GM19463 (cell line): ENCODE results near the gene C17orf114.

Experiments
- ATAC-seq: cut with Tn5 transposase; IDR thresholded peaks from one replicate; pipeline ENCODE4 v1.9.1; 2021; ENCODE audit warnings: mild to moderate bottlenecking, moderate library complexity; ENCODE audit not compliant: unreplicated experiment

The C17orf114 gene

GRCh38 chr17:4823373-4824089, 21.4 kb upstream of the C17orf114 start:
- ATAC-seq = no peak

- ATAC-seq = no peak
Observed at GRCh38 chr17:4822835-4823234, 20.7 kb upstream of the C17orf114 start.

- no peak for ATAC-seq
Observed at GRCh38 chr17:4818276-4818675, 16.1 kb upstream of the C17orf114 start.

DNA sequence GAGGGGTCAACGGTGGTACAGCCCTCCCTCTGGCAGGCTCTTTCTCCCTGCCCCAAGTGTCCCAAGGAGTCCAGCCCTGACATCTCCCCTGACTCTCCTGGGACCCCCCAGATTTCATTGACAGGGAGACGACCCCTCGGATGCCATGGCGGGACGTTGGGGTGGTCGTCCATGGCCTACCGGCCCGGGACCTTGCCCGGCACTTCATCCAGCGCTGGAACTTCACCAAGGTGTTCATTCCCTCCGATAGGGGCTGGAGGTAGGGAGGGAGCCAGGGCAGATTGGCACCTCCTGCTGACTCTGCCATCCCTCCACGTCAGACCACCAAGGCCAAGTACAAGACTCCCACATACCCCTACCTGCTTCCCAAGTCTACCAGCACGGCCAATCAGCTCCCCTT, 14.7 kb upstream of the C17orf114 start:
- ATAC-seq = no peak

- ATAC-seq = no peak
Observed at GRCh38 chr17:4815043-4815675, 13.0 kb upstream of the C17orf114 start.

GRCh38 chr17:4812690-4813089, 10.6 kb upstream of the C17orf114 start:
- no peak for ATAC-seq

DNA sequence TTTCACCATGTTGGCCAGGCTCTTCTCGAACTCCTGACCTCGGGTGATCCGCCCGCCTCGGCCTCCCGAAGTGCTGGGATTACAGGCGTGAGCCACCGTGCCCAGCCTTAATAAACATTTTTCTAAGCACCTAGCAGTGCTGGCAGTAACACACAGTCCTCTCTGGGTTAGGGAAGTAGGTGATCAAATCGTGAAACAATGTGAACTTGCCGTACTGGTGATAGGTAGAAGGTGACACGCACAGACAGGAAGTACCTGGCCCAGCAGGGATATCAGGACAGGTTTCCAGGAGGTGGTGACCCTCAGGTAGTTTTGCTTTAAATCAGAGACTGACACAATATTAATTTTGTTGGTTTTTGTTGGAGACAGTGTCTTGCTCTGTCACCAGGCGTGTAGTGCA, 9.3 kb upstream of the C17orf114 start:
- no peak for ATAC-seq

GRCh38 chr17:4810696-4811290, 8.7 kb upstream of the C17orf114 start:
- ATAC-seq = no peak

GRCh38 chr17:4808378-4808767, 6.2 kb upstream of the C17orf114 start:
- no peak for ATAC-seq

DNA sequence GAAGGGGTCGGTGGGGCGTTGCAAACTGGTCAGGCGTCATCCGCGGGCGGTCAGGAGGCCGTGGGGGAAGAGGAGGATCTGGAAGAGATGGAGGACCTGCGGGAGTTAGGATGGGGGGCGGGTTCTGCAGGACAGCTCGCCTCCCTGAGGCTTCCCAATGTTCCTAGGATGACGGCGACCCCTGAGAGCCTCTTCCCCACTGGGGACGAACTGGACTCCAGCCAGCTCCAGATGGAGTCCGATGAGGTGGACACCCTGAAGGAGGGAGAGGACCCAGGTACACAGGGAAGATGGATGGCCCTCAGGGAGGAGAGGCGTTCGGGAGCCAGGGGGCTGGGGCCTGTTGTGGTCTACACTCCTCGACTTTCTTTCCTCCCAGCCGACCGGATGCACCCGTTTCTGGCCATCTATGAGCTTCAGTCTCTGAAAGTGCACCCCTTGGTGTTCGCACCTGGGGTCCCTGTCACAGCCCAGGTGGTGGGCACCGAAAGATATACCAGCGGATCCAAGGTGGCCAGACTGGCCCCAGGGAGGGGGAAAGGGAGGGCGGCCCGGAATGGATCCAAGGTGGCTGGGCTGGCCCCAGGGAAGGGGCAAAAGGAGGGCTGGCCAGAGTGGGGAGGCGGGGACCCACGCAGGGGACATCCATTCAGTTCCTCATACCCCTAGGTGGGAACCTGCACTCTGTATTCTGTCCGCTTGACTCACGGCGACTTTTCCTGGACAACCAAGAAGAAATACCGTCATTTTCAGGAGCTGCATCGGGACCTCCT, 5.7 kb upstream of the C17orf114 start:
- ATAC-seq = no peak

DNA sequence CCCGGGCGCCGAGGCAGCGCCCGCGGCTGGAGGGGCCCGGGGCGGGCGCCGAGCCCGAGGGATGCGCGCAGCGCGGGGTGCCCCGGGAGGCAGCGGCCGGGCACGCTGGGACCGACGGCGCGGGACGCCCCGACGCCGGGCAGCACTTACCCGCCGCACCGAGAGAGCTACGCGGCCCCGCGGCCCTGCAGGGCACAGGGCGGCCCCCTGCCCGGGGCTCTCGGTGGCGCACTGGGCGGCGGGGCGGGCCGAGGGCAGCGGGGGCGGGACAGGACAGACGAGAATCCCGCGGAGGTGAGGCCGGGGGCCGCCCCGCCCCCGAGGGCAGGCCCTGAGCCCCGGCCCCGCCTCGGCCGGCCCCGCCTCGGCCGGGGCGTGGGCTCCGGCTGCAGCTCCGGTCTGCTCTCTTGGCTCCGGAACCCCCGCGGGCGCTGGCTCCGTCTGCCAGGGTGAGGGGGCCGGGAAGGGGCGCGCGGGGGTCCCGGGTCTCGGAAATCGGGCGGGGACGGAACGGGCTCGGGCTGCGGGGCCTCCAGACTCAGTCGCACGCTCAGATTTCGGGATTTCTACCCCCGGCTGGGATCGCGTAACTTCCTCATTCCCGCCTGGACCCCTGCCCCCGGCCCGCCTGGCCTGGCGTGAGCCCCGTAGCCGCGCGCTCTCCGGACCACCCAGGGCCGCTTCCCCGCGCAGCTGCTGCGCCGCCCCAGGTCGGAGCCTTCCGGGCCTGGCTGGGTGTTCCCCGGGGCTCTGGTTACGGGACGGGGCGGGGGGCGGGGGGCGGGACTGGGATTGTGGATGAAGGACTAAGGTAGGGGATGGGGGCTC, 4.9 kb upstream of the C17orf114 start, which contains the start of gene PLD2:
PLD2 (plus strand) TSS at position 376 of the 828 bp plus-strand sequence. CDS start 621 bp downstream, outside the sequence.
- ATAC-seq = peak; percentile 92

GRCh38 chr17:4806456-4806776, 4.3 kb upstream of the C17orf114 start:
- no peak for ATAC-seq

DNA sequence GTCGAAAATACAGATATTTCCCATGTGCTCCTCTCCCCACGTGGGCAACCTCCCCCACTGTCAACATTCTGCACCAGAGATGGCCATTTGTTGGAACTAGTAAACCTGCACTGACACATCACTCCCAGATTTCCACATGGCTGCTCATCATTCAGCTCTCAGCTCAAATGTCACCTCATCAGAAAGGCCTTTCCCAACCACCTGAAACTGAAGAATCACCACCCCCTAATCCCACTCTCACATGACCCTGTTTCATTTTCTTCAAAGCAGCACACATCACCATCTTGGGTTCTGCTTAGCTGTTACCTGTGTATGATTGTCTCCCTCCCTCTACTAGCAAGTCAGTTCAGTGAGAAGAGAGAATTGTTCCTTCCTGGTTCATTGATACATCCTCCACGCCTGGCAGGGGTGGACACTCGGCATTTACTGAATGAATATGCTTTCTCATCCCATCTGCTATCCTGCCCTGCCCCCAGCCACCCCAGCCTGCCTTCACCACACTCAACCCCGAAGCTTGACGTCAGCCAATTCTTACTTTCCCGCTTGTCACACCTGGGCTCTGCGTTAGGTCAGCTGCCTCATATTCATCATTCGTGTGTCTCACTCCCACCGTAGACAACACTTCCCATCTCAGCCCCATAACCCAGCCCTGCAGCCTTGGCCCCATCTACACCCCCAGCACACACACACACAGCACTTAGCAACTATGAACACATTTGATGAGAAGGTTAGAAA, 1.5 kb downstream of the C17orf114 start:
- ATAC-seq = no peak

DNA sequence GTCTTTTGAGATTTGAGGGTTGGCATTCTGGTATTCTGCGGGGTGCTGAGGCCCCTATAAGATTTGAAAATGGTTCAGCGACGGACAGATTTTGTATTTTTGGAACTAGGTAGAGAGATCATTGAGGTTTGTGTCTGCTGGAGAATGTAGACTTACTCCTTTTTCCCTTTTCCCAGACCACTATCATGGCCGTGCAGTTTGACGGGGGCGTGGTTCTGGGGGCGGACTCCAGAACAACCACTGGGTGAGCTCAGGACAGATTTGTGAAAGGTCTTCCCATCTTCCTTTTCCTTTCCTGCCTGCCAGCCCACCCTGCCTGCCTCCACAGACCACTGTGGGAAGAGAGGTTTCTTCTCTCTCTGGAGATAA, 5.6 kb downstream of the C17orf114 start:
- no peak for ATAC-seq

DNA sequence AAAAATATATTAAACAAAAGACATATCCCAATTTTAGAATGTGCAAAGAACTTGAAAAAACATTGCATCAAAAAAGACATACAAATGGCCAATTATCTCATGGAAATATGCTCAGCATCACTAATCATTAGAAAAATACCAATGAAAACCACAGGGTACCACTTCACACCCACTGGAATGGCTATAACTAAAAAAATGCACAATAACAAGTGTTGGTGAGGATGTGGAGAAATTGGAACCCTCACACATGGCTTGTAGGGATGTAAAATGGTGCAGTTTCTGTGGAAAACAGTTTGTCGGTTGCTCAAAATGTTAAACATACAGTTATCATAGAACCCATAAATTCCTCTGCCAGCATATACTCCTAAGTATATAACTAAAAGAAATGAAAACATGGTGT, 7.0 kb downstream of the C17orf114 start:
- ATAC-seq = no peak

GRCh38 chr17:4790705-4791088, 11.4 kb downstream of the C17orf114 start:
- no peak for ATAC-seq

DNA sequence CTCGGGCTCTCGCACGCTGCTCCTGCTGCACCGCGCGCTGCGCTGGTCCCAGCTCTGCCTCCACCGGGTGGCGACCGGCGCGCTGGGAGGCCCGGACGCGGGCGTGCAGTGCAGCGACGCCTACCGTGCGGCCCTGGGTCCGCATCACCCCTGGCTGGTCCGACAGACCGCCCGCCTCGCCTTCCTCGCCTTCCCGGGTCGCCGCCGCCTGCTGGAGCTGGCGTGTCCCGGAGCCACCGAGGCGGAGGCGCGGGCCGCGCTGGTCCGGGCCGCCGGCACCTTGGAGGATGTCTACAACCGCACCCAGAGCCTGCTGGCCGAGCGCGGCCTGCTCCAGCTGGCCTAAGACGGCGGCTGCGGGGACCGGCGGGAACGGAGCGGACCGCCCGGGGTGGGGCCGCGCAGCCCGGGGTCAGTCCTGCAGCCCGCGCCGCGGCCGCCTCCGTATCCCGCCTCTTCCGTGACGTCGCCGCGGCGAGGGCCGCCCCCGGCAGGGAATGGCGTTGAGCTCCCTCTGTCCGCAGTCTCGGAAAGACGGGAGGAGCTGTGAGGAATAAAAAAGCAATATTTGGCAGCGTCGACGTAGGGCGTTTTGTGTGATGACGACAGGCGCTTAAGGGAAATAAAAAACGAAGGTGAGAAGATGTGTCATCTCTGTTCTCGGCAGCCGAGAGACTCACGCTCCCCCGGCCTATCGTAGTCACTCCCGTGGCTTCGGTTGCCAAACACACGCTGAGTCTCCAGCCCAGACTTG, 12.0 kb downstream of the C17orf114 start:
- peak; percentile 80 for ATAC-seq

DNA sequence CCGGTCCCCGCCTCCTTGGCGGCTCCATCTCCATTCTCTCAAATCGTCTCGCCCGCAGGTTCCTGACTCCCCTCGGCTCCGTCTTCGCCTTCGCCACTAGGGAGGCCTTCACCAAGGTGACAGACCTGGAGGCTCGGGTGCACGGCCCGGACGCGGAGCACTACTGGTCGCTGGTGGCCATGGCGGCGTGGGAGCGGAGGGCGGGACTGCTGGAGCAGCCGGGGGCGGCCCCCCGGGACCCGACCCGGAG, 12.5 kb downstream of the C17orf114 start:
- ATAC-seq = no peak

DNA sequence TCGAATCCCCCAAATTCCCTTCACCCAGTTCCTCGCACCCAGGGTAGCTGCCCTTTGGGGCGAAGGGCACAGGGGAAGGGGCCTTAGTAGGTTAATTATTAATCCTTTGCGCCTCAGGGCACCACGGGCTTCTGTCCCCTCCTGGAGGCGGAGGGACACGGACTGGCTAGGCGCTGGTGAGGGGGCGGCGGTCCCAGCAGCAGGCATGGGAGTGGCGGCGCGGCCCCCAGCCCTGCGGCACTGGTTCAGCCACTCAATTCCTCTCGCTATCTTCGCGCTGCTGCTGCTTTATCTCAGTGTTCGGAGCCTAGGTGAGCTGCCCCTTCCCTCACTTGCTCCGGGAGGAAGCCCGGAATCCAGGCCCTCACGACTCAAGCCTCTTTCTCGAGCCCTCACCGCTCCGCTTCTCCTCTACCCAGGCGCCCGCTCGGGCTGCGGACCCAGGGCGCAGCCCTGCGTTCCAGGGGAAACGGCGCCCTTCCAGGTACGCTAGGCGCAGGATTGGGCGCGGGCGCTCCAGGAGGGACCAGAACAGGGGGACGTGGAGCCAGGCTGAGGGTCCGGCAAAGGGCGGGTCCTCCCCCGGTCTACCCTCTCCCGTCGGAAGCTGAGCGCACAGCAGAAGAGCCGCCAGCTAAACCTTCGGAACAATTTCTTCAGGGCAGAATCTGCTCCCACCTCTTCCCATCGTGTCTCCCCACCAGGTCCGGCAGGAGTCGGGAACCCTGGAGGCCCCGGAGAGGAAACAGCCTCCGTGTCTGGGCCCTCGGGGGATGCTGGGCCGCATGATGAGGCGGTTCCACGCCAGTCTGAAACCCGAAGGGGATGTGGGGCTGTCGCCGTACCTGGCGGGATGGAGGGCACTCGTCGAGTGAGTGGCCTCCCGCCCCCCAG, 13.1 kb downstream of the C17orf114 start, which contains the start of gene GLTPD2:
GLTPD2 (plus strand) TSS at position 158 of the 894 bp plus-strand sequence; CDS start at position 206, 48 bp downstream.
- no peak for ATAC-seq
